SK-N-SH treated with all-trans-retinoic acid at 6 μM for 48 hours (cell line): ENCODE results near the gene KNCN.

ENCODE experiments used
- GLIS3 ChIP-seq: fragments of 250-450 bp; sonication (Bioruptor Pico); IDR thresholded peaks from 2 replicates; pipeline ENCODE4 v1.5.0; 2020; ENCODE audit warnings: mild to moderate bottlenecking, moderate library complexity
- ISL1 ChIP-seq: fragments of 250-450 bp; sonication (Bioruptor Pico); IDR thresholded peaks from 2 replicates; pipeline ENCODE4 v2.1.2; 2022; ENCODE audit warnings: mild to moderate bottlenecking, moderate library complexity
- PPARA ChIP-seq: fragments of 250-450 bp; sonication (Bioruptor Pico); IDR thresholded peaks from 2 replicates; pipeline ENCODE4 v1.5.0; 2020; ENCODE audit warnings: mild to moderate bottlenecking, borderline replicate concordance
- ZC3H10 ChIP-seq: fragments of 250-450 bp; sonication (Bioruptor Pico); IDR thresholded peaks from 2 replicates; pipeline ENCODE4 v1.5.1; 2021; ENCODE audit warnings: mild to moderate bottlenecking, moderate library complexity
- ZFP3 ChIP-seq: fragments of 250-450 bp; sonication (Bioruptor Pico); IDR thresholded peaks from 2 replicates; pipeline ENCODE4 v1.5.0; 2020; ENCODE audit warnings: mild to moderate bottlenecking, moderate library complexity
- TF ChIP-seq, protein P1 (sequence below): fragments of 250-450 bp; sonication (Bioruptor Pico); IDR thresholded peaks from 2 replicates; pipeline ENCODE4 v1.8.0; 2020; ENCODE audit warnings: mild to moderate bottlenecking, moderate library complexity, borderline replicate concordance

DNA sequence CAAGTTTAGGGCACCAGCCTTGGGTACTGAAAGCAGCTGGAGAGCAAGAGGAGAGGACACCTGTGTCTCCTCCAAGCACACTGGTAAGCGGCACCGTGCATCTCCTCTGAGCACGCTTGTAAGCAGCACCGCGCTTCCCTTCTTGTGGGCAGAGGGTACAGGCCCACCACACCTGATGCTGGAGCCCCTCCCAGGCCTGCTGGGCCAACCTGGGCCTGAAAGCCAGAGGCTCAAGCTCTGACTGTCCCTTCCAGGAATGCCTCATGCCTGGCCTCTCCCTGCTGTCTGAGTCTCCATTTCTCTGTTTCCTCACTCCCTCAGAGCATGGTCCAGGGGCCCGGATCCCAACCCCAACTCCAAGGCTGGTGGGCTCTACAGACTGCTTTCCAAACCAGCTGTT lies 35.9 kb downstream of the KNCN start:
- no peak for TF ChIP-seq ISL1 (CRISPR knock-in tag)
- TF ChIP-seq GLIS3 (CRISPR knock-in tag) = no peak
- no peak for TF ChIP-seq ZC3H10 (CRISPR knock-in tag)
- TF ChIP-seq, protein P1, sequence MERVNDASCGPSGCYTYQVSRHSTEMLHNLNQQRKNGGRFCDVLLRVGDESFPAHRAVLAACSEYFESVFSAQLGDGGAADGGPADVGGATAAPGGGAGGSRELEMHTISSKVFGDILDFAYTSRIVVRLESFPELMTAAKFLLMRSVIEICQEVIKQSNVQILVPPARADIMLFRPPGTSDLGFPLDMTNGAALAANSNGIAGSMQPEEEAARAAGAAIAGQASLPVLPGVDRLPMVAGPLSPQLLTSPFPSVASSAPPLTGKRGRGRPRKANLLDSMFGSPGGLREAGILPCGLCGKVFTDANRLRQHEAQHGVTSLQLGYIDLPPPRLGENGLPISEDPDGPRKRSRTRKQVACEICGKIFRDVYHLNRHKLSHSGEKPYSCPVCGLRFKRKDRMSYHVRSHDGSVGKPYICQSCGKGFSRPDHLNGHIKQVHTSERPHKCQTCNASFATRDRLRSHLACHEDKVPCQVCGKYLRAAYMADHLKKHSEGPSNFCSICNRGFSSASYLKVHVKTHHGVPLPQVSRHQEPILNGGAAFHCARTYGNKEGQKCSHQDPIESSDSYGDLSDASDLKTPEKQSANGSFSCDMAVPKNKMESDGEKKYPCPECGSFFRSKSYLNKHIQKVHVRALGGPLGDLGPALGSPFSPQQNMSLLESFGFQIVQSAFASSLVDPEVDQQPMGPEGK (CRISPR knock-in tag) = no peak
- no peak for TF ChIP-seq ZFP3
- no peak for TF ChIP-seq PPARA (CRISPR knock-in tag)
